Kidney epithelial cell (primary cell): ENCODE data around the gene MAP3K1. TPM values are rescaled to one million over a fixed set of nuclear protein-coding genes. Genes with fewer than 3 reads are reported as not detected.

Experiments used
- DNase-seq: peaks from one replicate; pipeline ENCODE4 v3.0.0-alpha.2; 2010; ENCODE audit warnings: low read depth
- H3K27me3 ChIP-seq: 2 replicates; pipeline ENCODE4 v1.6.0; 2011; ENCODE audit warnings: low read length; ENCODE audit not compliant: control insufficient read depth, insufficient read depth
- H3K36me3 ChIP-seq: 2 replicates; pipeline ENCODE4 v1.5.1; 2011; ENCODE audit warnings: low read length; ENCODE audit not compliant: control insufficient read depth, insufficient read depth
- H3K4me3 ChIP-seq: 2 replicates; pipeline ENCODE4 v1.5.1; 2011; ENCODE audit warnings: low read depth, mild to moderate bottlenecking, control low read depth, low read length
- CTCF ChIP-seq: IDR thresholded peaks from 2 replicates; pipeline ENCODE4 v1.5.1; 2011; ENCODE audit warnings: mild to moderate bottlenecking, moderate library complexity, low read length, control low read depth, inconsistent platforms; ENCODE audit not compliant: insufficient read depth, poor library complexity, severe bottlenecking
- total RNA-seq: library from RNA; depleted of rRNA; stranded (reverse); fragments of >200 nt; gene quantifications from 2 replicates; pipeline ENCODE4 v1.2.3, GENCODE V29; 2015

Gene MAP3K1
- total RNA-seq, 1 donor from 2014 or later = 21.3 TPM

GRCh38 chr5:56833325-56833724, 18.0 kb downstream of the MAP3K1 start:
- TF ChIP-seq CTCF = no peak
- Histone ChIP-seq H3K4me3 (no peak overlapping the region), H3K27me3 (no peaks in the 10 kb centered on the region), H3K36me3 (no peaks in the 10 kb centered on the region)
- no peak for DNase-seq

GRCh38 chr5:56837381-56837780, 22.0 kb downstream of the MAP3K1 start:
- no peak for DNase-seq
- TF ChIP-seq CTCF = no peak
- Histone ChIP-seq H3K27me3 (no peaks in the 10 kb centered on the region), H3K36me3 (no peaks in the 10 kb centered on the region), H3K4me3 (no peak overlapping the region)

- Histone ChIP-seq H3K36me3 (peaks cover 1% of the 10 kb centered on the region), H3K27me3 (no peaks in the 10 kb centered on the region), H3K4me3 (no peak overlapping the region)
- TF ChIP-seq CTCF = no peak
- no peak for DNase-seq
These were observed 22.6 kb downstream of the MAP3K1 start for GRCh38 chr5:56837956-56838355.

GRCh38 chr5:56838409-56839039, 23.2 kb downstream of the MAP3K1 start:
- no peak for DNase-seq
- Histone ChIP-seq H3K36me3 (peaks cover 2% of the 10 kb centered on the region), H3K27me3 (no peaks in the 10 kb centered on the region), H3K4me3 (no peak overlapping the region)
- peak; percentile 49 for TF ChIP-seq CTCF

GRCh38 chr5:56839062-56839461, 23.7 kb downstream of the MAP3K1 start:
- H3K27me3 ChIP-seq = no peaks in the 10 kb centered on the region
- H3K4me3 ChIP-seq = no peak overlapping the region
- DNase-seq = no peak
- H3K36me3 ChIP-seq = peaks cover 2% of the 10 kb centered on the region
- TF ChIP-seq CTCF = no peak

GRCh38 chr5:56840597-56840996, 25.2 kb downstream of the MAP3K1 start:
- TF ChIP-seq CTCF = no peak
- Histone ChIP-seq H3K4me3 (no peak overlapping the region), H3K36me3 (peaks cover 2% of the 10 kb centered on the region), H3K27me3 (no peaks in the 10 kb centered on the region)
- DNase-seq = no peak
